ENCODE measurements around the gene NDRG3. TPM values are rescaled to one million over a fixed set of nuclear protein-coding genes. Genes with fewer than 3 reads are reported as not detected.

Gene NDRG3
- total and polyA plus RNA-seq, 8 donors = 7.0 to 16.9 (median 9.1) TPM

GRCh38 chr20:36628076-36628475 lies 117.8 kb downstream of the NDRG3 start:
- FAIRE-seq = no peak
- Histone ChIP-seq H3K9me3 (no peaks in the 10 kb centered on the region), H3K27me3 (no peaks in the 10 kb centered on the region), H3K4me3 (no peak overlapping the region), H3K36me3 (no peaks in the 10 kb centered on the region), H3K4me1 (no peaks in the 10 kb centered on the region), H3K27ac (no peak overlapping the region)
- TF ChIP-seq CTCF (IDR thresholded peaks at IDR 0.05) = no peak
- no peak for ATAC-seq
- 88 to 93% methylated on average over 7 of the region's 7 CpGs for WGBS, 2 donors
- intact Hi-C loops (cut with DNase I) = no loop called here
- DNase-seq = no peak

- ATAC-seq (no peak), FAIRE-seq (no peak), DNase-seq (no peak)
- H3K27ac ChIP-seq = no peak overlapping the region
- H3K9me3 ChIP-seq = no peaks in the 10 kb centered on the region
- TF ChIP-seq CTCF (IDR thresholded peaks at IDR 0.05) = no peak
- H3K36me3 ChIP-seq = no peaks in the 10 kb centered on the region
- intact Hi-C loops (cut with DNase I) = no loop called here
- no peaks in the 10 kb centered on the region for H3K4me1 ChIP-seq
- WGBS, 2 donors = 87 to 92% methylated on average over 2 of the region's 2 CpGs
- H3K4me3 ChIP-seq = no peak overlapping the region
- no peaks in the 10 kb centered on the region for H3K27me3 ChIP-seq
Measured at GRCh38 chr20:36624944-36625324, 121.0 kb downstream of the NDRG3 start.

- no peaks in the 10 kb centered on the region for H3K36me3 ChIP-seq
- no peaks in the 10 kb centered on the region for H3K9me3 ChIP-seq
- TF ChIP-seq CTCF (IDR thresholded peaks at IDR 0.05) = no peak
- no peaks in the 10 kb centered on the region for H3K27me3 ChIP-seq
- DNase-seq (no peak), FAIRE-seq (no peak), ATAC-seq (peak; percentile 64 to 90 (median 82))
- H3K27ac ChIP-seq = peak overlapping the region in 1 of 4 donors; percentile 23
- intact Hi-C loops (cut with DNase I) = no loop called here
- no peak overlapping the region for H3K4me3 ChIP-seq
- WGBS, 2 donors = 26 to 32% methylated on average over 14 of the region's 14 CpGs
- H3K4me1 ChIP-seq = no peaks in the 10 kb centered on the region
Measured at GRCh38 chr20:36624068-36624943, 121.6 kb downstream of the NDRG3 start.

GRCh38 chr20:36623444-36623843 lies 122.4 kb downstream of the NDRG3 start:
- ATAC-seq (no peak), FAIRE-seq (no peak), DNase-seq (no peak)
- 72 to 78% methylated on average over 2 of the region's 2 CpGs for WGBS, 2 donors
- Histone ChIP-seq H3K36me3 (no peaks in the 10 kb centered on the region), H3K4me3 (no peak overlapping the region), H3K27me3 (no peaks in the 10 kb centered on the region), H3K4me1 (no peaks in the 10 kb centered on the region), H3K9me3 (no peaks in the 10 kb centered on the region), H3K27ac (no peak overlapping the region)
- intact Hi-C loops (cut with DNase I) = no loop called here
- no peak for TF ChIP-seq CTCF (IDR thresholded peaks at IDR 0.05)

GRCh38 chr20:36620917-36621316 lies 125.0 kb downstream of the NDRG3 start:
- no peak for FAIRE-seq
- WGBS, 2 donors = 92 to 93% methylated on average over 5 of the region's 5 CpGs
- Histone ChIP-seq H3K27me3 (no peaks in the 10 kb centered on the region), H3K36me3 (no peaks in the 10 kb centered on the region), H3K9me3 (no peaks in the 10 kb centered on the region), H3K4me3 (no peak overlapping the region), H3K4me1 (no peaks in the 10 kb centered on the region), H3K27ac (no peak overlapping the region)
- no peak for TF ChIP-seq CTCF (IDR thresholded peaks at IDR 0.05)
- DNase-seq = no peak
- intact Hi-C loops (cut with DNase I) = no loop called here
- ATAC-seq = no peak

Measured in pancreas (tissue), 10 donors.